GM11168 (cell line): ENCODE measurements around the gene ASL.
"Not testable (repeated sequence)": the region's sequence is repeated elsewhere in the genome, so short reads cannot be mapped to it uniquely, and the experiment has no call there.

ENCODE experiments used
- in situ Hi-C: fragments of 300-500 bp; cut with MboI; formaldehyde crosslinking; loops from one replicate; pipeline ENCODE4 v1.12.0; 2022; ENCODE audit warnings: low sequenced_read_pairs; ENCODE audit not compliant: unreplicated experiment

The ASL gene

GRCh38 chr7:66116680-66117420, 41.2 kb downstream of the ASL start:
- in situ Hi-C loops: not testable (repeated sequence)

GRCh38 chr7:66118603-66119002, 43.0 kb downstream of the ASL start:
- in situ Hi-C loops: no loop called here

GRCh38 chr7:66119245-66119850, 43.7 kb downstream of the ASL start:
- in situ Hi-C loops: no loop called here

- in situ Hi-C loops: loop anchor here (5.0 kb wide), 1 partner anchor 86 kb away; no protein-coding TSS in a partner anchor
These were observed 47.5 kb downstream of the ASL start for GRCh38 chr7:66123175-66123528.

- in situ Hi-C loops: loop anchor here (5.0 kb wide), 1 partner anchor 87 kb away; no protein-coding TSS in a partner anchor
These were observed 48.9 kb downstream of the ASL start for GRCh38 chr7:66124569-66124861.

GRCh38 chr7:66125052-66125694, 49.6 kb downstream of the ASL start:
- in situ Hi-C loops: no loop called here

- in situ Hi-C loops: not testable (repeated sequence)
These were observed 50.2 kb downstream of the ASL start for GRCh38 chr7:66125781-66126352.

GRCh38 chr7:66127172-66127571, 51.6 kb downstream of the ASL start:
- in situ Hi-C loops: not testable (repeated sequence)

GRCh38 chr7:66138994-66139752, 63.6 kb downstream of the ASL start:
- in situ Hi-C loops: no loop called here

- in situ Hi-C loops: no loop called here
These were observed 65.3 kb downstream of the ASL start for GRCh38 chr7:66140924-66141323.

- in situ Hi-C loops: no loop called here
These were observed 66.7 kb downstream of the ASL start for GRCh38 chr7:66142334-66142733.

- in situ Hi-C loops: no loop called here
These were observed 67.4 kb downstream of the ASL start for GRCh38 chr7:66142996-66143395.
